PC-3 (cell line): ENCODE measurements around the gene APBB2.

Experiments used
- EZH2 ChIP-seq: fragments of 300-600 bp; sonication (generic); IDR thresholded peaks from one replicate; pipeline ENCODE4 v1.6.1; 2017; ENCODE audit warnings: antibody characterized with exemption, mild to moderate bottlenecking, low read length; ENCODE audit not compliant: unreplicated experiment
- EZH2phosphoT487 ChIP-seq: fragments of 300-600 bp; sonication (generic); IDR thresholded peaks from 2 replicates; pipeline ENCODE4 v1.6.1; 2018; ENCODE audit warnings: mild to moderate bottlenecking, antibody characterized with exemption, low read length, borderline replicate concordance
- TF ChIP-seq, protein P1 (sequence below): fragments of 300-600 bp; sonication (generic); conservative IDR thresholded peaks from 2 replicates; pipeline ENCODE4 v1.5.1; 2017; ENCODE audit warnings: antibody characterized with exemption, low read depth, mild to moderate bottlenecking, low read length

DNA sequence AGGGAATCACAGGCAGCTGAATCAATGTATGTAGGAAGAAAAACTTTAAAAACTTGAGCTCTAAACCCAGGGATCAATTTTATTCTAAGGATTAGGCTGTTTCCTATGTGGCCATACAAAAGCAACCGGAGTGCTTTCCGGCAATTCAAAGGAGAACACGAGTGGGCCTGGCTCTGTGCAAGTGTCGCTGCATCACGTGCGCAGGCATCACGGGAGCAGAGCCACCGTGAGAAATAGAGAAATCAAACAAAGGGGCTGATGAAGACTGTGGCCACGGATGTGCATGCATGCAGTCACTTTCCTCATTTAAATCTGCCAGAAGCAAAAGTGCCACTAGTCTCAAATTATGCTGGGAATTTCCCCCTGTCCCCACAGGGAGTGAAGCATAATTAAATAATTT, 267.7 kb downstream of the APBB2 start:
- TF ChIP-seq, protein P1, sequence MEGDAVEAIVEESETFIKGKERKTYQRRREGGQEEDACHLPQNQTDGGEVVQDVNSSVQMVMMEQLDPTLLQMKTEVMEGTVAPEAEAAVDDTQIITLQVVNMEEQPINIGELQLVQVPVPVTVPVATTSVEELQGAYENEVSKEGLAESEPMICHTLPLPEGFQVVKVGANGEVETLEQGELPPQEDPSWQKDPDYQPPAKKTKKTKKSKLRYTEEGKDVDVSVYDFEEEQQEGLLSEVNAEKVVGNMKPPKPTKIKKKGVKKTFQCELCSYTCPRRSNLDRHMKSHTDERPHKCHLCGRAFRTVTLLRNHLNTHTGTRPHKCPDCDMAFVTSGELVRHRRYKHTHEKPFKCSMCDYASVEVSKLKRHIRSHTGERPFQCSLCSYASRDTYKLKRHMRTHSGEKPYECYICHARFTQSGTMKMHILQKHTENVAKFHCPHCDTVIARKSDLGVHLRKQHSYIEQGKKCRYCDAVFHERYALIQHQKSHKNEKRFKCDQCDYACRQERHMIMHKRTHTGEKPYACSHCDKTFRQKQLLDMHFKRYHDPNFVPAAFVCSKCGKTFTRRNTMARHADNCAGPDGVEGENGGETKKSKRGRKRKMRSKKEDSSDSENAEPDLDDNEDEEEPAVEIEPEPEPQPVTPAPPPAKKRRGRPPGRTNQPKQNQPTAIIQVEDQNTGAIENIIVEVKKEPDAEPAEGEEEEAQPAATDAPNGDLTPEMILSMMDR = no peak
- TF ChIP-seq EZH2phosphoT487 = no peak
- no peak for TF ChIP-seq EZH2
